ENCODE results near the gene ZSCAN5A. TPM values are rescaled to one million over a fixed set of nuclear protein-coding genes. Genes with fewer than 3 reads are reported as not detected.
"Not testable (repeated sequence)": the region's sequence is repeated elsewhere in the genome, so short reads cannot be mapped to it uniquely, and the experiment has no call there.

The ZSCAN5A gene
- total and polyA plus RNA-seq, 7 donors = 4.3 to 7.2 (median 5.4) TPM

- H3K36me3 ChIP-seq = peaks cover 0 to 19% (median 0%) of the 10 kb centered on the region in 4 donors
- WGBS, 2 donors = 80 to 83% methylated on average over 8 of the region's 8 CpGs
- no peak for DNase-seq
- intact Hi-C loops (cut with DNase I) = loop anchor here (5.0 to 10.0 kb wide), 2 partner anchors 168 to 236 kb away; partner anchors contain the start of gene ZNF444
- H3K4me1 ChIP-seq = peaks cover 0 to 11% (median 8%) of the 10 kb centered on the region in 4 donors
- H3K4me3 ChIP-seq = no peak overlapping the region
- H3K9me3 ChIP-seq = no peaks in the 10 kb centered on the region
- no peak for TF ChIP-seq POLR2AphosphoS5 (IDR thresholded peaks at IDR 0.05)
- no peak for TF ChIP-seq POLR2A (IDR thresholded peaks at IDR 0.05)
- no peak for TF ChIP-seq EP300 (IDR thresholded peaks at IDR 0.05)
- TF ChIP-seq CTCF (IDR thresholded peaks at IDR 0.05) = no peak
- H3K27ac ChIP-seq = no peak overlapping the region
- no peaks in the 10 kb centered on the region for H3K27me3 ChIP-seq
Observed at GRCh38 chr19:56310462-56310861, 4.2 kb downstream of the ZSCAN5A start.

- no peak for DNase-seq
- no peak overlapping the region for H3K4me3 ChIP-seq
- H3K27ac ChIP-seq = no peak overlapping the region
- H3K9me3 ChIP-seq = no peaks in the 10 kb centered on the region
- TF ChIP-seq EP300 (IDR thresholded peaks at IDR 0.05) (no peak), CTCF (IDR thresholded peaks at IDR 0.05) (peak in 2 of 4 experiments; percentile 18 to 30)
- peaks cover 0 to 27% (median 0%) of the 10 kb centered on the region in 4 donors for H3K36me3 ChIP-seq
- H3K4me1 ChIP-seq = peaks cover 0 to 10% (median 8%) of the 10 kb centered on the region in 4 donors
- WGBS, 2 donors = 80 to 87% methylated on average over 11 of the region's 11 CpGs
- no peaks in the 10 kb centered on the region for H3K27me3 ChIP-seq
- intact Hi-C loops (cut with DNase I) = loop anchor here (5.0 to 10.0 kb wide), 2 partner anchors 167 to 235 kb away; partner anchors contain the start of gene ZNF444
Observed at GRCh38 chr19:56309511-56310185, 5.0 kb downstream of the ZSCAN5A start.

GRCh38 chr19:56308792-56309191 is 5.8 kb downstream of the ZSCAN5A start:
- DNase-seq = no peak
- intact Hi-C loops (cut with DNase I) = no loop called here
- no peak overlapping the region for H3K4me3 ChIP-seq
- peaks cover 0 to 6% (median 5%) of the 10 kb centered on the region in 4 donors for H3K4me1 ChIP-seq
- H3K36me3 ChIP-seq = peaks cover 0 to 35% (median 0%) of the 10 kb centered on the region in 4 donors
- 90 to 96% methylated on average over 7 of the region's 7 CpGs for WGBS, 2 donors
- no peak for TF ChIP-seq POLR2AphosphoS5 (IDR thresholded peaks at IDR 0.05)
- TF ChIP-seq CTCF (IDR thresholded peaks at IDR 0.05) = no peak
- TF ChIP-seq POLR2A (IDR thresholded peaks at IDR 0.05) = no peak
- no peak for TF ChIP-seq EP300 (IDR thresholded peaks at IDR 0.05)
- H3K9me3 ChIP-seq = no peaks in the 10 kb centered on the region
- no peak overlapping the region for H3K27ac ChIP-seq
- no peaks in the 10 kb centered on the region for H3K27me3 ChIP-seq

GRCh38 chr19:56307062-56307461 is 7.6 kb downstream of the ZSCAN5A start:
- DNase-seq; H3K27me3 ChIP-seq; H3K4me1 ChIP-seq; H3K4me3 ChIP-seq; H3K9me3 ChIP-seq; intact Hi-C loops (cut with DNase I): not testable (repeated sequence)
- Histone ChIP-seq H3K36me3 (peaks cover 0 to 32% (median 0%) of the 10 kb centered on the region in 4 donors), H3K27ac (peak overlapping the region; percentile 14 to 39 (median 26))
- WGBS, 2 donors = 62 to 73% methylated on average over 6 of the region's 6 CpGs

GRCh38 chr19:56306016-56306415 is 8.6 kb downstream of the ZSCAN5A start:
- WGBS, 2 donors = 85 to 92% methylated on average over 9 of the region's 11 CpGs
- Histone ChIP-seq H3K36me3 (peaks cover 0 to 32% (median 0%) of the 10 kb centered on the region in 4 donors), H3K9me3 (no peaks in the 10 kb centered on the region), H3K4me3 (no peak overlapping the region), H3K27me3 (no peaks in the 10 kb centered on the region), H3K27ac (peak overlapping the region in 3 of 4 donors; percentile 20 to 43 (median 22)), H3K4me1 (no peaks in the 10 kb centered on the region)
- intact Hi-C loops (cut with DNase I) = no loop called here
- DNase-seq = no peak
- TF ChIP-seq CTCF (IDR thresholded peaks at IDR 0.05) (no peak), POLR2AphosphoS5 (IDR thresholded peaks at IDR 0.05) (no peak), EP300 (IDR thresholded peaks at IDR 0.05) (no peak), POLR2A (IDR thresholded peaks at IDR 0.05) (no peak)
